ENCODE results near the gene ZNF202. TPM values are rescaled to one million over a fixed set of nuclear protein-coding genes. Genes with fewer than 3 reads are reported as not detected.
"Not testable (repeated sequence)": the region's sequence is repeated elsewhere in the genome, so short reads cannot be mapped to it uniquely, and the experiment has no call there.

The ZNF202 gene
- total RNA-seq, 6 donors from 2014 or later, result 1.00 to 11.4 (median 8.8) TPM

DNA sequence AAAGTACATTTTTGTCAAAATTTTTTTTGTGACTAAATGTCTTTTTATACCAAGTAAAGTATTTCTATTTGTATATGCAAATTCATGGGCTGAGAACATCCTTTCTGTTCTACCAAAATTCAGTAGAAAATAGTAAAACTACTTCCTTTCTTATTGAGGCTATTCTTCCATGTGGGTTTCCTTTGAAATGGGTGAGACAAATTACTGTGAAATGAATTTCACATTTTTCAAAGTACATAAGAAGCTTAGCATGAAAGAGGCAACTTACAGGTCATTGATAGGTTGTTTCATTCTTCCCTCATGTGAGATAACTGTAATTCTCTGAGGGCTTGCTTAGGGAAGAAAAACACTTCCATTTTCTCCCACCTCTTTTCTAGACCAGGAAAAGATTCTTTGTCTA lies 13.9 kb upstream of the ZNF202 start:
- Histone ChIP-seq H3K36me3 (no peaks in the 10 kb centered on the region), H3K9me3 (no peaks in the 10 kb centered on the region), H3K27me3 (no peaks in the 10 kb centered on the region), H3K4me3 (no peak overlapping the region), H3K4me1 (no peaks in the 10 kb centered on the region), H3K27ac (no peak overlapping the region)
- DNase-seq (no peak), ATAC-seq (ENCODE audit: low FRiP score in 2 of 2) (no peak)
- TF ChIP-seq, protein P1, sequence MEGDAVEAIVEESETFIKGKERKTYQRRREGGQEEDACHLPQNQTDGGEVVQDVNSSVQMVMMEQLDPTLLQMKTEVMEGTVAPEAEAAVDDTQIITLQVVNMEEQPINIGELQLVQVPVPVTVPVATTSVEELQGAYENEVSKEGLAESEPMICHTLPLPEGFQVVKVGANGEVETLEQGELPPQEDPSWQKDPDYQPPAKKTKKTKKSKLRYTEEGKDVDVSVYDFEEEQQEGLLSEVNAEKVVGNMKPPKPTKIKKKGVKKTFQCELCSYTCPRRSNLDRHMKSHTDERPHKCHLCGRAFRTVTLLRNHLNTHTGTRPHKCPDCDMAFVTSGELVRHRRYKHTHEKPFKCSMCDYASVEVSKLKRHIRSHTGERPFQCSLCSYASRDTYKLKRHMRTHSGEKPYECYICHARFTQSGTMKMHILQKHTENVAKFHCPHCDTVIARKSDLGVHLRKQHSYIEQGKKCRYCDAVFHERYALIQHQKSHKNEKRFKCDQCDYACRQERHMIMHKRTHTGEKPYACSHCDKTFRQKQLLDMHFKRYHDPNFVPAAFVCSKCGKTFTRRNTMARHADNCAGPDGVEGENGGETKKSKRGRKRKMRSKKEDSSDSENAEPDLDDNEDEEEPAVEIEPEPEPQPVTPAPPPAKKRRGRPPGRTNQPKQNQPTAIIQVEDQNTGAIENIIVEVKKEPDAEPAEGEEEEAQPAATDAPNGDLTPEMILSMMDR (IDR thresholded peaks at IDR 0.05), result no peak

DNA sequence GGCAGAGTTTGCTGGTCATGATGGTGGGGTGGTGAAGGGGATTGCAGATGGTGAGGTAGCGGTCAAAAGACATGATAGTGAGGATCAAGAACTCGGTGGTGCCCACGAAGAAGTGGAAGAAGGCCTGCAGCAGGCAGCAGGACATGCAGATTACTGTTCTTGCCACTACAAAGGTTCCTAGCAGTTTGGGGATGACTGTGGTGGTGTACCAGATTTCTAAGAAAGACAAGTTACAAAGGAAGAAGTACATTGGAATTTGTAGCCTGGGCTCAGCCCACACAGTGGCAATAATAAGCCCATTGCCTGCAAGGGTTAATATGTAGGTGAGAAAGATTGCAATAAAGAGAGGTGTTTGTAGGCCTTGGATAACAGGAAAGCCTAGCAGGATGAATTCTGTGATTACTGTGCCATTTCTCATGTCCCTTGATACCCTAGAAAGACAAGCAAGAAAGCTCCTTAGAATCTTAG lies 12.7 kb upstream of the ZNF202 start, which contains the start of gene OR6X1:
OR6X1 (minus strand) TSS at position 418 of the 468 bp plus-strand sequence; CDS start at position 418, 0 bp downstream.
- DNase-seq, result no peak
- 85 to 87% methylated on average over 3 of the region's 3 CpGs for whole genome bisulfite sequencing, 2 donors
- H3K27ac ChIP-seq, result no peak within 1 kb of the TSS
- H3K9me3 ChIP-seq, result no peaks in the 10 kb centered on the region
- no peaks in the 10 kb centered on the region for H3K4me1 ChIP-seq
- TF ChIP-seq EP300 (IDR thresholded peaks at IDR 0.05), result no peak
- TF ChIP-seq POLR2A (IDR thresholded peaks at IDR 0.05), result no peak
- no peak for TF ChIP-seq POLR2AphosphoS5 (IDR thresholded peaks at IDR 0.05)
- TF ChIP-seq, protein P1 (IDR thresholded peaks at IDR 0.05), result no peak
- no peak within 1 kb of the TSS for H3K4me3 ChIP-seq
- ATAC-seq (ENCODE audit: low FRiP score in 2 of 2), result no peak
- H3K36me3 ChIP-seq, result no peaks in the 10 kb centered on the region
- H3K27me3 ChIP-seq, result no peaks in the 10 kb centered on the region

DNA sequence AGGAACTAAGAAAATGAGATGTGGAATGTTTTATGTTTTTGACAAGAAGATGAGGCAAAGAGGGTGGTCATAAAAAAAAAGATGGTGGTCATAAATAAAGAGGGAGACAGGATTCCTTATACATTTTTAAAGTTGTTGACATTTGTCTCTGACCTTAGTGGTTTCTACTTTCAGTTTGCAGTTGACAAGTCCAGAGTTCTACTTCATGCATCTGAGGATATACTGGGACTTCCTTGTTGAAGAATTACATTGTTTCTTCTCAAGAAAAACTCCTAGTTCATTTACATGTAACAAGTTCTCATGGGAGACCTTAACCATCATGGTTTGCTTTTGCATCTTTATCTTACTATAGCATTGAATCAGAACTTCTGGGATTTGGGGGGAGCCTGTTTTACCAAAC lies 11.7 kb upstream of the ZNF202 start:
- Histone ChIP-seq H3K4me3 (no peak overlapping the region), H3K9me3 (no peaks in the 10 kb centered on the region), H3K4me1 (no peaks in the 10 kb centered on the region), H3K27me3 (no peaks in the 10 kb centered on the region), H3K27ac (no peak overlapping the region), H3K36me3 (no peaks in the 10 kb centered on the region)
- no peak for ATAC-seq (ENCODE audit: low FRiP score in 2 of 2)
- DNase-seq, result no peak
- TF ChIP-seq POLR2AphosphoS5 (IDR thresholded peaks at IDR 0.05), result no peak
- TF ChIP-seq, protein P1 (IDR thresholded peaks at IDR 0.05), result no peak
- no peak for TF ChIP-seq EP300 (IDR thresholded peaks at IDR 0.05)

DNA sequence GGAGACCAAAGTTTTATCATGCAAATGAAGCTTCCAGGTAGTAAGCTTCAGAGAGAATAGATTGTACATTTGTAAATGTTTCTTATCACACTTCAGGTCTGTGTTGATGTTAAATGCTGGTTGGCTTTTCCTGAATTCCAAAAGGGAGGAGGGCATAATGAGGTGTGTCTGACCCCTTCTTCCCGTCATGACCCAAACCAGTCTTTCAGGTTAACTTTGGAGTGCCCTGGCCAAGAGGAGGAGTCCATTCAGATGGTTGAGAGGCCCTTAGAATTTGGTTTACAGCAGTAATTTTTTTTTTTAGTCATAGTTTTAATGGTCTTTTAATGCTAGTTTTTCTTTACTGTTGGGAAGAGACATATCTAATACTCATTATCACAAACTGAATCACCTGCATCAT lies 10.3 kb upstream of the ZNF202 start:
- no peaks in the 10 kb centered on the region for H3K4me1 ChIP-seq
- 33 to 39% methylated on average over 1 of the region's 1 CpG for WGBS, 2 donors
- no peak for TF ChIP-seq POLR2A (IDR thresholded peaks at IDR 0.05)
- no peak for TF ChIP-seq POLR2AphosphoS5 (IDR thresholded peaks at IDR 0.05)
- no peak for TF ChIP-seq EP300 (IDR thresholded peaks at IDR 0.05)
- TF ChIP-seq, protein P1 (IDR thresholded peaks at IDR 0.05), result no peak

DNA sequence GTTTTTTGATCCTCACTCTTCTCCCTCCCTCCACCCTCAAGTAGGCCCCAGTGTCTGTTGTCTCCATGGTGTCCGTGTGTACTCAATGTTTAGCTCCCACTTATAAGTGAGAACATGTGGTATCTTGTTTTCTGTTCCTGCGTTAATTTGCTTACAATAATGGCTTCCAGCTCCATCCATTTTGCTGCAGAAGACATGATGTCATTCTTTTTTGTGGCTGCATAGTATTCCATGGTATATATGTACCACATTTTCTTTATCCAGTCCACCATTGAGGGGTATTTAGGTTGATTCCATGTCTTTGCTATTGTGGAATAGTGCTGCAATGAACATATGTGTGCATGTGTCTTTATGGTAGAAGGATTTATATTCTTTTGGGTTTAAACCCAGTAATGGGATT lies 6.9 kb upstream of the ZNF202 start:
- DNase-seq, result not testable (repeated sequence)

More for the DNA sequence above, 10.3 kb upstream of the ZNF202 start:
- no peaks in the 10 kb centered on the region for H3K36me3 ChIP-seq
- no peaks in the 10 kb centered on the region for H3K27me3 ChIP-seq
- ATAC-seq (ENCODE audit: low FRiP score in 2 of 2), result no peak
- peak in 1 of 2 donors; percentile 31 for DNase-seq
- no peak overlapping the region for H3K4me3 ChIP-seq
- no peak overlapping the region for H3K27ac ChIP-seq
- H3K9me3 ChIP-seq, result no peaks in the 10 kb centered on the region

More for the DNA sequence above, 6.9 kb upstream of the ZNF202 start:
- not testable (repeated sequence) for H3K36me3 ChIP-seq; H3K27ac ChIP-seq; H3K4me3 ChIP-seq; H3K27me3 ChIP-seq; H3K9me3 ChIP-seq; H3K4me1 ChIP-seq; ATAC-seq (ENCODE audit: low FRiP score in 2 of 2)
- 83 to 89% methylated on average over 2 of the region's 2 CpGs for WGBS, 2 donors

Data from upper lobe of left lung (tissue), 6 donors.